ENCODE data around the gene TMBIM6.

The TMBIM6 gene

DNA sequence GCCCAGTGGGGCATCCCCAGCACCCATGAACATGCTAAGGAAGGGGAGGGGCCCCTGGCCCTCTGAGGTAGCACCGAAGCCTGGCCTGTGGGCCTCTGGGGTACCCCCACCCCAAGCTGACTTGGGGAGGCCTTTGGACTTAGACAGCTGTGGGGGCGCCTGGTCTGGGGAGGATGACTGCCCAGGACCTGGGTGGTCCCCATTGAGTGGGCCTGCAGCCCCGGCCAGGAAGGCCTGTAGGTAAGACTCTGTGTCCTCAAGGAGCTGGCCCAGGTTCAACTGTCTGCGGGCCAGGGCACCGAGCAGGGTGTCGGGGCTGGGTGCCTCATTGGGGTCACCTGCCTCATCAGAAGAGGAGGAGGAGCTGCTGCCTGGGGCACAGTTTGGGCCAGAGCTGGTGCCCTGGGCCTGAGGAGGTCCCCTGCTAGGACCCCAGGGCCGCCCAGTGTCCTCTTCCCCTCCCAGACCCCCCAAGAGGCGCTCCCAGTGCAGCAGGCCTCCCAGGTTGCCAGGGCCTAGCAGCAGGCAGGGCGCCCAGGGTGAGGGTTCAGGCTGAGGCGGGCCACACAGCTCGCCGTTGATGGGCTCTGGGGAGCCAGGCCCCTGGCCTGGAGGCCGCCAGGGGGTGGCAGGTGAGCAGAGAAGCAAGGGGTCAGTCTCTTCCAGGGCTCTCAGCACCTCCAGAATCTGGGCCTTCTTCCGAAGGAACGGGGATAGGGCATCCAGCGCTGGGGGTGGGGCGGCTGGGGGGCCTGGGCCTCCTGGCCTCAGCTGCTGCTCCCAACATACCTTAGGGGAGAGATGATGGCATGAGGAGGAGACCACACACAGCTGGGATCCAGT lies 55.5 kb downstream of the TMBIM6 start:
- no peak for DNase-seq (ENCODE audit: low read depth in 1 of 2, low spot score in 1 of 2)

DNA sequence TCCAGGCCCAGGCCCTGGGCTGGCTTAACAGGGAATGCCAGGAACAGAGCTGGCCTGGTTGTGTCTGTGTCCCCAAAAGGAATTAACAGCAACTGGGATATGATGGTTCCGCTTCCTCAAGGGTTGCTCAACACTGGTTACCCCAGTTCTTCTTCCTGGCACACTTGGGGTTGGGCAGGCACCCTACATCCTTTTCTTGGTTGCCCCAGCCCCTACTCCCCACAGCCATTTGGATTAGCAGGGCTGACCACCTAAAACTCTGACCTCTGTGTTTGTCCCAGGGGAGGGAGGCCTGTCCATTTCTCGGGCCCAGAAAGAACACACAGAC lies 56.1 kb downstream of the TMBIM6 start:
- no peak for DNase-seq (ENCODE audit: low read depth in 1 of 2, low spot score in 1 of 2)

DNA sequence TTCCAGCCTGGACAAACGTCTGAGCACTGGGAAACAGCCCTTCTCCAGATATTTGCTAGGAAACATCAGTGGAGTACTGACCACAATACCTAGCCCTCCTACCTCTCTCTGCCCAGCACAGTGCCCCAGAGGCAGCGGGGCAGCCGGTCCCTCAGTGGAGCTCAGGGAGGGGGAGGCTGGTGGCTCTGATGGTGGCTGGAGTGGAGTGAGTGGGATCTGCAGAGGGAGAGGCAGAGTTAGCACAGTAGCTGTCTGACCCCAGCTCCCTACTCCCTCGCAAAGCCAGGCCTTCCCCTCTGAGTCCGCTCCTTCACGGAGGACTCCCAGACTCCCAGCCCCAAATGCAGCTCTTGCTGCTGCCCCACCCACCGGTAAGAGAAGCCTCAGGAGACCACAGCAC lies 56.9 kb downstream of the TMBIM6 start:
- no peak for DNase-seq (ENCODE audit: low read depth in 1 of 2, low spot score in 1 of 2)

DNA sequence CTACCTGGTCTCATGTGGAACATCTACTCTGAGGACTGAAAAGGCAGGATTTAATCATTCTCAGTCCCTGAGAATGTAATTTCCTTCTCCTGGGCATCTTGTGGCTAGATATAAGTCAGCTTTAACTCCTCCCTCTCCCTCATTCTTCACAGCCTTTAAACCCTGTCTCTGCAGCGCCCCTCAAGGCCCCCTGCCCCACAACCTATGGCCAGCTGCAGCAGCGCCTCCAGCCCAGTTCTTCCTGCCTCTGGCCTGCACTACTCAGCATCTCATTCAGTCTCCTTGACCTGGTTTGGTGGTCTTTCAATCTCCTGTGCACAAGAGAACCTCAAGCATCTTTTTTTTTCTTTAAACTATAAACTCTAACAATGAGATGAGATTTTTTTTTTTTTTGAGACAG lies 57.6 kb downstream of the TMBIM6 start:
- DNase-seq (ENCODE audit: low read depth in 1 of 2, low spot score in 1 of 2) = no peak

DNA sequence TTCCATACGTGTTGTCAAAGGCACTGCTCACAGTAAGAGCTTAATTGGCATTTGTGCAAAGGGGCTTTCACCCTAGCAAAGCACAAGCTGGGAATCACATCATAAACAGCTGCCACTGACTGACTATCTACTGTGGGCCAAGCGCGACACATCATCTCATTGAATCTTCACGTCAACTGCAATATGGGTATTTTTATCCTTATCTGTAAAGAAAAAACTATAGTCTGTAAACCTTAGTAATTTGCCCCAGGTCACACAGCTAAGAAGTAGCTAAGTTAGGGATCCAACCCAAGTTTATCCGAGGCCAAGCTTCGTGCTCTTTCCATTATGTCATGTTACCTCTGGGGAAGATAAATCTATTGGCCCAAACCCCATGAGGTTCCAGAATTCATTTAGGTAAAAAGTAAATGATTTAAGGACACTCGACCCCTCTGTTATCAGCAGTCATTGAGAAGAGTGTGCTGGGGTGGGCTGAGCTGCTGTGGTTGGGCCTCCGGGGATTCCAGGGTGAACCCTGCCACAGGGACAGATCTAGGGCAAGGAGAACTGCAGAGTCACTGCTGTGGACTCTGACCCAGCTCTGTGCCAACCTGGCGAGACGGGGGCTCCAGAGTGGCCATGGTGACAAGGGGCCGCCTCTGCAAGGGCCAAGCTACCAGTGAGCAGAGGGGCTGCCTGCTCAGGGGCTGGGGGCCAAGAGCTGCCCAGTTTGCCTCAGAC lies 59.2 kb downstream of the TMBIM6 start:
- no peak for DNase-seq (ENCODE audit: low read depth in 1 of 2, low spot score in 1 of 2)

DNA sequence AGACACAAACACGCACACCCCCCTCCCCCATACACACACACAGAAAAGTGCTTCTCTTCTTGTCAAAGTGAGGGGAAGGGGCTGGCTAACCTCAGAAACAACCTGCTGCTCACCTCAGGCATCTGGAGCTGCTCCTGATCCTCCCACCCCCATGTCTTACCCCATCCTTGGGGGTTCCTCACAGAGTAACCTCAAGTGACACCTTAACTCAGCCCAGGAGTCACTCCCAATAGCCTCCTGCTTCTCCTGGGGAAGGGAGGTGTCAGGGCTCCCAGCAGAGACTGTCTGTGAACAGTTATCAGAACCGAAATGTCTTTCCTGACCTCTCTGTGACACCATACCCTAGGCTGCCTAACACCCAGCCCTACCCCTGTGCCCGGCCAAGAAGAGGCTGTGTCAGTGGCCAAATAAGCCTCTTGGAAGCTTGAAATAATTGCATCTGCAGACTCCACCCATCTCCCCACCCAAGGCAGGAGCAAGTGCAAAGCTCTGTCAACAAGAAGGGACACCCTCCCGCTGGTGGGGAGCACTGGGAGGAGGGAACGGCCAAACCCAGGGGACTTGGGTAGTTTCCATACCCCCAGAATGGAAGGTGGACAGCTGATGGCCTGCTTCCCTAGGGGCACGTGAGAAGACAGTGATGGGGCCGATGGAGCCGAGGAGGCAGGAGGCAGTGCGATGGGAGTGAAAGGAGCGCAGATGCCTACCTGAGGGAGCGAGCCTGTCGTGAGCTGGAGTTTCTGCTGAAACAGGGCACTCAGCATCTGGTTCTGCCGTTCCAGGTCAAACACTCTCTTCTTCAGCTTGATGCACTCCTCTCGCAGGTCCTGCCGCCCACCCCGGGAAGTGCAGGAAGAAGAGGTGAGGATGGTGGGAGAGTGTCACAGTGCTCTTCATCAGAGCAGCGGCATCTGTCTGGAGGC lies 60.0 kb downstream of the TMBIM6 start:
- DNase-seq (ENCODE audit: low read depth in 1 of 2, low spot score in 1 of 2) = no peak

DNA sequence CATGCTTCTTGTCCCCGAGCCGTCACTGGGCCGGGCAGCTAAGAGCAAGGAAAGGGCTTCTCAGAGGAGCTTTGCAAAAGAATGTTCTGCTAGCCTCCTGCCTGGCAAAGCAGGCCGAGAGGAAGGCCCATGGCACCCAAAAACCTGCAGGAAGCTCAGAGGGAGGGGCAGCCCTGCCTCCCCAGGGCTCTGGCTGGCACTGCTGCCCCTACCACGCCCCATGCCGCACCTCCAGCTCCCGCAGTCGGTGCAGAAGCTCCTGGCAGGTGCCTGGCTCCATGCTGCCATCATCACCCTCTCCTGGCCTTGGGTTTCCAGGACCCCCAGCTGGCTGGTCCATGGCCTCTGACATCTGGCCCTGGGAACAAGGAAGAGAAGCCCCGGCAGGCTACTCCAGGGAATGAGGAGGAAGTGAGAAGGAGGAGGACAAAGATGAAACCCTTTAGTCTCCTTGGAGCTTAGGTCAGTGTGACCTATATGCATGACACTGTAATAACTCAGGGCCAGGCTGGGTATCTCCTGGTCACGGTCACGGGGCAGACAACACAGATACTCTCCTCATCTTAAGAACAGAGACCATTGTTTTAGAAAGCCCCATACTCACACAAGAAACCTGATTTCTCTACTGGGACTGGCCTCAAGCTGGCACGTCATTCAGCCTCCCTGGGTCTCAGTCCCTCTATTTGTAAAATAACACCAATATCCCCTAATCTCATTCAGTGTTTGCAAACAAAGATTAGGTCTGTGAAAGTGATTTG lies 62.5 kb downstream of the TMBIM6 start:
- no peak for DNase-seq (ENCODE audit: low read depth in 1 of 2, low spot score in 1 of 2)

DNA sequence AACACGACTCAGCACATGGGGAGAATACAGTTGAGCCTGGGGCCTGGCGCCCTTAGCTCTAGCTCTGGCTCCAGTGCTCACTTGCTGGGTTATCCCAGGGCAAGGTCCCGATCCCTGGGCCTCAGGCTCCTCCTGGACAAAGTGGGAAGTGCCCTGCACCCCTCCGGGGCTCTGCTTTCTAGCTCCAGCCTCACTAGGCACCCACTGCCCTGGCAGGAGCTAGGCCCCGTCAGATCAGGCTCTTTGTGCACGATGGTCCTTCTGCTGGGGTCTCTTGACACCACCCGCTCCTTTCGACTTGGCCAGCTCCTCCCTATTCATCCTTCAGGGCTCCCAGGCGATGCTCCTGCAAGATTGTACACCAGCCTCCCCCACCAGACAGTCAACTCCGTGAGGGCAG lies 63.5 kb downstream of the TMBIM6 start:
- no peak for DNase-seq (ENCODE audit: low read depth in 1 of 2, low spot score in 1 of 2)

DNA sequence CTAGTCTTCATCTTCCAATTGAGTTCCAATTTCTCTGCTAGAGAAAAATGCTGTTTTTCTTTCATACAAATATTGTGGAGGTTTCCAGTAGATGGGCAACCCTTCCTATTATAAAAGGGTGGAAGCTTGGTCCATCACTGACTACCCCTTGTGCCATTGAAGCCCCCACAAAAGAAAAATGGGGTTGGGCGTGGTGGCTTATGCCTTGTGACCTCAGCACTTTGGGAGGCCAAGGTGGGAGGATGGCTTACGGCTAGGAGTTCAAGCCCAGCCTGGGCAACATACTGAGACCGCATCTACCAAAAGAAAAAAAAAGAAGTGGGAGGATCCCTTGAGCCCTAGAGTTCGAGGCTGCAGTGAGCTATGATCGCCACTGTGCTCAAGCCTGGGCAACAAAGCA lies 64.1 kb downstream of the TMBIM6 start:
- DNase-seq (ENCODE audit: low read depth in 1 of 2, low spot score in 1 of 2) = no peak

DNA sequence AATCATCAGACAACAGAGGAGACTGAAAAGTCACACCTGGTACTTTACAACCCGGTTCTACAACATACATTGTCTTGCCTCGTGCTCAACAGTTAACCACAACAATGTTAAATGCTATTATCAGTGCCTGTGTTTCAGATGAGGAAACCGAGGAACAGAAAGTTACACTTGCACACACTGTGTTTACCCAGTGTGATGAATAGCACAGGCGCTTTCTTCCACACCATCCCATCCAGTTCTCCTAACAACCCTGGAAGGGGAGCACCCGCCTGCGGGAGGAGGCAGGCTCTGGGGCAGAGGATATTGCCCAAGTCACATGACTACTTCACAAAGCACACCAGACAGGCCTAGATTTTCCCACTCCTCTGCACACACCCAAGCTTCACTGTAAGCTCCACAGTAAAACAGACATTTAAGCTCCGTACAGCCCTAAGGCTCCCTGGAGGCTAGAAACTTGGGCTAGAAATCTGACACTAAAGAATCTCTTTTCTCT lies 65.0 kb downstream of the TMBIM6 start:
- DNase-seq (ENCODE audit: low read depth in 1 of 2, low spot score in 1 of 2) = no peak

DNA sequence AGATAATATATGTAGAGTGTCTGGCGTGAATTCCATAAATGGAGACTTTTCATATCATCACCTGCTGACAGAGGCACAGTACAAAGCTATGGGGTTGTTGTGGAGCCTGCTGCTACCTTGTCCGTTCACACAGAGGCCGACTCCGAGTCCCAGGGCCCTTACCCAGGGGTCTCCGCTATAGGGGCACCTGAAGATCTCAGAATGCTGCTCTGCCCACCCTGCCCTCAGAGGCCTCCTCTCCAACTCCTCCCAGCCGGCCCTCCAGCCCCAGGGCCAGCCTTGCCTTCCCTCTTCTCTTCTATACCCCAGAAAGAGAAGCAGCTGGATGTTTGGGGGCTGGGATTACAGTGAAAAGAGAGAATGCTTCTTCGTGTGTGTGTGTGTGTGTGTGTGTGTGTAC lies 65.5 kb downstream of the TMBIM6 start:
- DNase-seq (ENCODE audit: low read depth in 1 of 2, low spot score in 1 of 2) = no peak

DNA sequence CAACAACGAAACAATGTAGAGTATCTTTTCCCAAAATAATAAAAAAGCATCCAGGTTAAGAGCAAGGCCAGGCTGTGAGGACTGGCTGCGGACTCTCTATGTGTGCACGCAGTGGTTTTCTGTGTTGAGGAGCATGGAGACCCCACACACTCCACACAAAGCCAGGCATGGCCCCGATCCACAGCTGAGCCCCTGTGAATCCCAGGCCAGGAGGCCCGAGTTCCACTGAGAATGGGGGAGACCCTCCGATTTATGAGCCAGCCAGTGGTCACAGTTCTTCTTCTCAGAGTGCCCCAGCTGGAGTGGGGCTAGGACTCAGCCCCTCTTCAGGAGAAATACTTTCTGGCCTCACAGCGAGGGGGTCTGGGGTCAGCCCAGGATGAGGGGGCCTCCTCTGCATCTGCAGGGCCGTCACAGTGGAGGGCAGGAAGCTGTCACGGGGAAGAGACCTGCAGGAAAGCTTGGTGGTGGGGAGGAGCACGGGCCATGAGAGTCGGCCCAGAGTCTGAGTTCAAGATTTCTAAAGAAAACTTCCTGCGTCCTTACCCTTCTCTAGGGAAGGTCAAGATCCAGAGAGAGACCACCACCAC lies 66.7 kb downstream of the TMBIM6 start:
- DNase-seq (ENCODE audit: low read depth in 1 of 2, low spot score in 1 of 2) = no peak

DNA sequence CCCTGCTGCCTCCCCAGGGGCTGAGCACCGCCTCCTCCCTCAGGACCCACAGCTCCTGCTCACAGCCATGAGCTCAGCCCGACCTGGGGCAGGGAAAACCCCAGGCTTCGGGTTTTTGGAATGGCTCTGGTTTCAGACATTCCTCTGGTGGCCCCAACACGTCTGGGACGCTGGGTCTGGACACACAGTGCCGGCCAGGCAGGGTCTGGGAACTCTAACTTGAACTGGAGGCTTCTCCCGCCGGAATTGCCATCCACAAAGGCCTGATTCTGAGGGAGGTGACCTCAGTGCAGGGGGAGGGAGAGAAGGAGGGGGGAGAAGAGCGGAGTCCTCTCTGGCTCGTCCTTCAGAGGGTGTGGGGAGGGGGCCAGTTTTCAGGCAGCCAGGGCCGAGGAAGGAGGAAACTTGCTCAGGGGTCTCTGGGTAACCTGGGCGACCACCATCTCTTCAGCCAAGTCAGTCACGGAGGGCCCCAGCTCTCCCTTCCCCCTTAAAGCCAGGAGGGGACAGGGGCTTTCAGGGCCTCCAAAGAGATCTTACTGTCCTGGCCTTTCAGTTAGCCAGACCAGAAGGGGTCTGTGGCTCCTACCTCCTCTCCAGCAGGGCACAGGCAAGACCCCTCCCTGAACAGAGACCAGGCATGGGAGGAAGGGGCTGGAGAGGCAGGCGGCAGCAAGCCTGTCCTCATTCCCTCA lies 67.5 kb downstream of the TMBIM6 start:
- DNase-seq (ENCODE audit: low read depth in 1 of 2, low spot score in 1 of 2) = no peak

DNA sequence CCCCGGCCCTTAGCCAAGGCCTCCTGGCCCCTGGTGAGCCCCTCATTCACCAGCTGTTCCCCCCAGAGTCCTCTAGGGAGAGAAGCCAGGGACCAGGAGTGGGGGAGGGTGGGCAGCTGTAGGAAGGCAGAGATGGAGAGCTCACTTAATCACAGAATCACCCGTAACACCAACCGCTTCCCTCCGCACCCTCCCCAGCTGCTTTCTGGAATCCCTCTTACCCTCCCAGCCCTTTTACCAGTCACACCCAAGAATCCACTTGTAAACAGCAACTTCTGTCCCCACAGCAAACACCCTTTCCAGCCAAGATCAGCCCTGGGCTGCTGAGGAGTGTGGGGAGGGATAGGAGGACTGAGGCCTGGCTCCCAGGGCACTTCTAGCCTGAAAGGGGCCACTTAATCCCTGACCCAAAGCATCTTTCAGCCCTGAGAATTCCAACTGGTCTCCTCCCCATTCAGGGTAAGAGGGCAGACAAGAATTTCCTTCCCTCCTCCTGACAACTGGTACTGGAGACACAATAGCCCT lies 68.1 kb downstream of the TMBIM6 start:
- DNase-seq (ENCODE audit: low read depth in 1 of 2, low spot score in 1 of 2) = no peak

DNA sequence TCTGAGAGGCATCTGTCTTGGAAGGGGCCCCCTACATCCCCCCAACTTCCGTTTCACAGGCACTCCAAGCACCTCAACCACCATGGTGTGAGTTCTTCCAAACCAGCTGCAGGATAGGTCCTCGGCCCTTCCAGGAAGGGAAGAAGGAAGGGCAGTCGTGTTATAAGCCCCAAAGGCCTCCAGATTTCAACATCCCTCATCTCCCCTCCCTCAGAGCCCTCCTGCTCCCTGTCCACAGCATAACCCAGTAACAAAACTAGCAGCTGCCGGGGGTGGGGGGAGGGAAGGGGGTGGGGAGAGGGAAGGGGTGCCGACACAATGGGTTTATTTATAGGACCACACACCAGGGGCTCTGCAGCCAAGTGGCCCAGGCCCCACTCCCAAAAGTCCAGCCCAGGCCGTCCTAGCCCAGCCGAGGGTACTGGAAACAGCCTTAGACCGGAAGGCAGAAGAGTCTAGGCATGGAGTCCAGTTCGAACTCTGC lies 68.6 kb downstream of the TMBIM6 start:
- no peak for DNase-seq (ENCODE audit: low read depth in 1 of 2, low spot score in 1 of 2)

DNA sequence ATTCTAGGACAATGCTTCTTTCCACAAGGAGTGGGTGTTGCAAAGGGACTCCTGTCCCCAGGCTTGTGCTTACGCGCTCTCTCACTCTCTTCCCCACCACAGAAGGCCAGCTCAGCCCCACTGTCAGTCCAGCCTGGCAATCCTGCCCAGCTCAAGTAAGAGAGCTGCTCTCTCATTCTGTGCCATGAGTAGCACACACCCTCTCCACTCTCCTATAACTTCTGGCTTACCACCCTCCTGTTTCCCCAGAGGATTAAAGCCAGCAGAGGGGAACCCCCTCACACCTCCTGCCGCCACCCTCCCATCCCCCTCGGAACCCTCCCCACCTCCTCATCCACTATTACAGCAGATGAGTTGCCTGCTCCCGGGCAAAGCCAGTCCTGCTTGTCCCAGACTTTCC lies 69.8 kb downstream of the TMBIM6 start:
- no peak for DNase-seq (ENCODE audit: low read depth in 1 of 2, low spot score in 1 of 2)

DNA sequence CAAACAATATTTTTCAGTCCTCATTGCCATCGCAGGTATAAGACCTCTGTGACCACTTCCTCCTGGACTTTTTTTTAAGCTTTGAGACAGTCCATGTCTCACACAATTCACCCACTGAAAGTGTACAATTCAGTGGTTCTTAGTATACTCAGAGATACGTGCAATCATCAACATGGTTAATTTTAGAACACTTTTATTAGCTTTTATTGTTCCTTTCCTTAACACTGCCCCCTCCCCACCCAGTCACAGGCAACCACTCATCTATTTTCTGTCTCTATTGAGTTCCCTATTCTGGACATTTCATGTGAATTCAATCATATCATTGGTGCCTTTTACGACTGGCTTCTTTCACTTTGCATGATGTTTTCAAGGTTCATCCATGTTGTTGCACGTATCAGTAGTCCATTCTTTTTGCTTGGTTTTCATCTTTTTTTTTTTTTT lies 70.6 kb downstream of the TMBIM6 start:
- no peak for DNase-seq (ENCODE audit: low read depth in 1 of 2, low spot score in 1 of 2)

DNA sequence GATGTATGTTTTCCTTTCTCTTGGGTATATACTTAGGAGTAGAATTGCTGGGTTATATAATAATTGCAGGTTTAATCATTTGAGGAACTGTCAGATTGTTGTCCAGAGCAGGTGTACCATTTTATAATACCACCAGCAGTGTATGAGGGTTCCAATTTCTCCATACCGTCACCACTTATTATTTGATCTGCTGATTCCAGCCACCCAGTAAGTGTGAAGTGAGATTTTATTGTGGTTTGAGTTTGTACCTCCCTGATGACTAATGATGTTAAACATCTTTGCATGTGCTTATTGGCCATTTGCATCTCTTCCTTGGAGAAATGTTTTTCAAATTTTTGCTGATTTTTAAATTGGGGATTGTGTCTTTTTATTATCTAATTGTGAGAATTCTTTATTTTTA lies 71.8 kb downstream of the TMBIM6 start:
- no peak for DNase-seq (ENCODE audit: low read depth in 1 of 2, low spot score in 1 of 2)

All from activated CD4-positive, alpha-beta T cell treated with anti-CD3 and anti-CD28 coated beads, Interleukin-2, amount 50 U/mL, for 24 hours (primary cell).